Activated naive CD4-positive, alpha-beta T cell treated with anti-CD3 and anti-CD28 coated beads, Interleukin-2, amount 10 ng/mL, durations not matched to agents 7 days and 5 days (primary cell): ENCODE measurements around the gene CABCOCO1.
A peak's percentile ranks its signal among the peaks of the same experiment; 100 is the strongest.
"Not testable (repeated sequence)": the region's sequence is repeated elsewhere in the genome, so short reads cannot be mapped to it uniquely, and the experiment has no call there.

Experiments used
- CTCF ChIA-PET: fragments of 350-600 bp; sonication (Branson Sonifier 250); formaldehyde crosslinking; loops from one replicate; lab custom pipeline; 2021; ENCODE audit warnings: antibody characterized with exemption; lab: Charles Lee
- DNase-seq: peaks from one replicate; pipeline ENCODE4 v3.0.0-alpha.2; 2020
- H3K27ac Mint-ChIP-seq: one replicate; pipeline ENCODE4 v1.8.0; 2021; ENCODE audit warnings: mild to moderate bottlenecking, moderate library complexity, mixed read lengths
- H3K27me3 Mint-ChIP-seq: one replicate; pipeline ENCODE4 v1.8.0; 2021; ENCODE audit warnings: mild to moderate bottlenecking, mixed read lengths
- H3K36me3 Mint-ChIP-seq: one replicate; pipeline ENCODE4 v1.8.0; 2021; ENCODE audit warnings: mixed read lengths
- H3K4me1 Mint-ChIP-seq: one replicate; pipeline ENCODE4 v1.8.0; 2021; ENCODE audit warnings: mixed read lengths
- H3K4me3 Mint-ChIP-seq: one replicate; pipeline ENCODE4 v1.8.0; 2021; ENCODE audit warnings: mild to moderate bottlenecking, moderate library complexity, mixed read lengths
- H3K9me3 Mint-ChIP-seq: one replicate; pipeline ENCODE4 v1.8.0; 2021; ENCODE audit warnings: mixed read lengths

The CABCOCO1 gene

GRCh38 chr10:61708846-61709245 is 46.1 kb downstream of the CABCOCO1 start:
- no peak overlapping the region for H3K4me3 Mint-ChIP-seq
- CTCF ChIA-PET, result no interaction called here
- DNase-seq, result no peak

GRCh38 chr10:61712105-61712504 is 49.4 kb downstream of the CABCOCO1 start:
- CTCF ChIA-PET, H3K27me3 Mint-ChIP-seq, H3K4me1 Mint-ChIP-seq, H3K36me3 Mint-ChIP-seq, H3K4me3 Mint-ChIP-seq, H3K27ac Mint-ChIP-seq, H3K9me3 Mint-ChIP-seq, DNase-seq: not testable (repeated sequence)

More at GRCh38 chr10:61708846-61709245, 46.1 kb downstream of the CABCOCO1 start:
- Mint-ChIP-seq H3K27ac (no peak overlapping the region), H3K36me3 (no peaks in the 10 kb centered on the region), H3K27me3 (no peaks in the 10 kb centered on the region), H3K4me1 (no peaks in the 10 kb centered on the region), H3K9me3 (no peaks in the 10 kb centered on the region)

GRCh38 chr10:61719475-61719874 is 56.7 kb downstream of the CABCOCO1 start:
- CTCF ChIA-PET, H3K36me3 Mint-ChIP-seq, H3K4me3 Mint-ChIP-seq, H3K9me3 Mint-ChIP-seq, DNase-seq, H3K27ac Mint-ChIP-seq, H3K27me3 Mint-ChIP-seq, H3K4me1 Mint-ChIP-seq: not testable (repeated sequence)

GRCh38 chr10:61719906-61720305 is 57.2 kb downstream of the CABCOCO1 start:
- Mint-ChIP-seq H3K27ac (no peak overlapping the region), H3K4me3 (no peak overlapping the region), H3K9me3 (no peaks in the 10 kb centered on the region), H3K4me1 (no peaks in the 10 kb centered on the region), H3K27me3 (no peaks in the 10 kb centered on the region), H3K36me3 (no peaks in the 10 kb centered on the region)
- DNase-seq, result no peak
- CTCF ChIA-PET, result no interaction called here

GRCh38 chr10:61721431-61721830 is 58.7 kb downstream of the CABCOCO1 start:
- Mint-ChIP-seq H3K27ac (no peak overlapping the region), H3K36me3 (no peaks in the 10 kb centered on the region), H3K4me1 (no peaks in the 10 kb centered on the region), H3K9me3 (no peaks in the 10 kb centered on the region), H3K27me3 (no peaks in the 10 kb centered on the region), H3K4me3 (no peak overlapping the region)
- no peak for DNase-seq
- CTCF ChIA-PET, result no interaction called here

- DNase-seq, H3K4me1 Mint-ChIP-seq, H3K27ac Mint-ChIP-seq, H3K36me3 Mint-ChIP-seq, CTCF ChIA-PET, H3K27me3 Mint-ChIP-seq, H3K9me3 Mint-ChIP-seq, H3K4me3 Mint-ChIP-seq: not testable (repeated sequence)
Observed at GRCh38 chr10:61725221-61725620, 62.5 kb downstream of the CABCOCO1 start.

GRCh38 chr10:61729596-61729995 is 66.9 kb downstream of the CABCOCO1 start:
- H3K36me3 Mint-ChIP-seq, result no peaks in the 10 kb centered on the region
- peaks cover 9% of the 10 kb centered on the region for H3K27me3 Mint-ChIP-seq
- H3K27ac Mint-ChIP-seq, result no peak overlapping the region
- CTCF ChIA-PET, result interaction anchor here (0.6 kb wide), 1 partner anchor 141 kb away, joined by 4 read pairs; no protein-coding TSS in a partner anchor
- no peak overlapping the region for H3K4me3 Mint-ChIP-seq
- no peaks in the 10 kb centered on the region for H3K4me1 Mint-ChIP-seq
- no peaks in the 10 kb centered on the region for H3K9me3 Mint-ChIP-seq
- no peak for DNase-seq

GRCh38 chr10:61730671-61731070 is 67.9 kb downstream of the CABCOCO1 start:
- peaks cover 18% of the 10 kb centered on the region for H3K27me3 Mint-ChIP-seq
- H3K36me3 Mint-ChIP-seq, result no peaks in the 10 kb centered on the region
- no peak for DNase-seq
- H3K9me3 Mint-ChIP-seq, result no peaks in the 10 kb centered on the region
- no peak overlapping the region for H3K4me3 Mint-ChIP-seq
- no peak overlapping the region for H3K27ac Mint-ChIP-seq
- CTCF ChIA-PET, result no interaction called here
- no peaks in the 10 kb centered on the region for H3K4me1 Mint-ChIP-seq

GRCh38 chr10:61731638-61732037 is 68.9 kb downstream of the CABCOCO1 start:
- H3K9me3 Mint-ChIP-seq, result no peaks in the 10 kb centered on the region
- DNase-seq, result no peak
- no peak overlapping the region for H3K4me3 Mint-ChIP-seq
- CTCF ChIA-PET, result no interaction called here
- peaks cover 18% of the 10 kb centered on the region for H3K27me3 Mint-ChIP-seq
- no peaks in the 10 kb centered on the region for H3K4me1 Mint-ChIP-seq
- no peak overlapping the region for H3K27ac Mint-ChIP-seq
- H3K36me3 Mint-ChIP-seq, result no peaks in the 10 kb centered on the region

GRCh38 chr10:61732629-61733278 is 70.0 kb downstream of the CABCOCO1 start:
- DNase-seq, result no peak
- Mint-ChIP-seq H3K27ac (no peak overlapping the region), H3K27me3 (peaks cover 18% of the 10 kb centered on the region), H3K4me3 (no peak overlapping the region), H3K36me3 (no peaks in the 10 kb centered on the region), H3K4me1 (no peaks in the 10 kb centered on the region), H3K9me3 (peaks cover 3% of the 10 kb centered on the region)
- CTCF ChIA-PET, result interaction anchor here (0.9 to 1.8 kb wide), 6 partner anchors 11 to 592 kb away, joined by 4 to 12 read pairs (median 5); no protein-coding TSS in a partner anchor

GRCh38 chr10:61733358-61733940 is 70.7 kb downstream of the CABCOCO1 start:
- Mint-ChIP-seq H3K27me3 (peaks cover 13% of the 10 kb centered on the region), H3K36me3 (no peaks in the 10 kb centered on the region), H3K27ac (no peak overlapping the region), H3K4me3 (no peak overlapping the region), H3K9me3 (peaks cover 3% of the 10 kb centered on the region), H3K4me1 (no peaks in the 10 kb centered on the region)
- peak; percentile 22 for DNase-seq
- CTCF ChIA-PET, result interaction anchor here (0.9 to 1.8 kb wide), 6 partner anchors 10 to 593 kb away, joined by 4 to 12 read pairs (median 5); no protein-coding TSS in a partner anchor

GRCh38 chr10:61735882-61736281 is 73.2 kb downstream of the CABCOCO1 start:
- Mint-ChIP-seq H3K27ac (no peak overlapping the region), H3K4me3 (no peak overlapping the region), H3K36me3 (no peaks in the 10 kb centered on the region), H3K4me1 (no peaks in the 10 kb centered on the region), H3K9me3 (peaks cover 3% of the 10 kb centered on the region), H3K27me3 (peaks cover 10% of the 10 kb centered on the region)
- no peak for DNase-seq
- CTCF ChIA-PET, result interaction anchor here (0.6 to 1.5 kb wide), 3 partner anchors 15 to 594 kb away, joined by 3 to 8 read pairs (median 3); no protein-coding TSS in a partner anchor

- H3K4me3 Mint-ChIP-seq, DNase-seq, H3K9me3 Mint-ChIP-seq, H3K36me3 Mint-ChIP-seq, CTCF ChIA-PET, H3K27ac Mint-ChIP-seq, H3K4me1 Mint-ChIP-seq: not testable (repeated sequence)
- peaks cover 17% of the 10 kb centered on the region for H3K27me3 Mint-ChIP-seq
Observed at GRCh38 chr10:61737455-61737854, 74.7 kb downstream of the CABCOCO1 start.

GRCh38 chr10:61742812-61743211 is 80.1 kb downstream of the CABCOCO1 start:
- no peak overlapping the region for H3K27ac Mint-ChIP-seq
- H3K4me1 Mint-ChIP-seq, result no peaks in the 10 kb centered on the region
- no peaks in the 10 kb centered on the region for H3K36me3 Mint-ChIP-seq
- H3K27me3 Mint-ChIP-seq, result peaks cover 12% of the 10 kb centered on the region
- no peak for DNase-seq
- peaks cover 4% of the 10 kb centered on the region for H3K9me3 Mint-ChIP-seq
- CTCF ChIA-PET, result interaction anchor here (1.0 kb wide), 1 partner anchor 10 kb away, joined by 6 read pairs; no protein-coding TSS in a partner anchor
- H3K4me3 Mint-ChIP-seq, result no peak overlapping the region

GRCh38 chr10:61744469-61744868 is 81.7 kb downstream of the CABCOCO1 start:
- Mint-ChIP-seq H3K27ac (no peak overlapping the region), H3K27me3 (peaks cover 12% of the 10 kb centered on the region), H3K4me1 (no peaks in the 10 kb centered on the region), H3K4me3 (no peak overlapping the region), H3K9me3 (peaks cover 4% of the 10 kb centered on the region), H3K36me3 (no peaks in the 10 kb centered on the region)
- peak; percentile 34 for DNase-seq
- CTCF ChIA-PET, result interaction anchor here (0.6 kb wide), 2 partner anchors 121 to 134 kb away, joined by 3 read pairs; no protein-coding TSS in a partner anchor
